Suprapubic skin (tissue), 3 donors: ENCODE measurements around the gene ACOT7.

Experiments used
- CTCF ChIP-seq, 2 donors: fragments of 200-600 bp in 1 of 2; fragments of 450-650 bp in 1 of 2; sonication (generic) in 1 of 2; IDR thresholded peaks; one replicate each; pipeline ENCODE4 v1.5.1; 2016 to 2019; ENCODE audit warnings: antibody characterized with exemption in 2 of 2, mild to moderate bottlenecking in 1 of 2, moderate library complexity in 1 of 2
- POLR2A ChIP-seq, 2 donors: fragments of 450-650 bp; IDR thresholded peaks; one replicate each; pipeline ENCODE4 v1.6.1; 2017; ENCODE audit warnings: antibody characterized with exemption in 2 of 2, mild to moderate bottlenecking in 2 of 2, moderate library complexity in 2 of 2

DNA sequence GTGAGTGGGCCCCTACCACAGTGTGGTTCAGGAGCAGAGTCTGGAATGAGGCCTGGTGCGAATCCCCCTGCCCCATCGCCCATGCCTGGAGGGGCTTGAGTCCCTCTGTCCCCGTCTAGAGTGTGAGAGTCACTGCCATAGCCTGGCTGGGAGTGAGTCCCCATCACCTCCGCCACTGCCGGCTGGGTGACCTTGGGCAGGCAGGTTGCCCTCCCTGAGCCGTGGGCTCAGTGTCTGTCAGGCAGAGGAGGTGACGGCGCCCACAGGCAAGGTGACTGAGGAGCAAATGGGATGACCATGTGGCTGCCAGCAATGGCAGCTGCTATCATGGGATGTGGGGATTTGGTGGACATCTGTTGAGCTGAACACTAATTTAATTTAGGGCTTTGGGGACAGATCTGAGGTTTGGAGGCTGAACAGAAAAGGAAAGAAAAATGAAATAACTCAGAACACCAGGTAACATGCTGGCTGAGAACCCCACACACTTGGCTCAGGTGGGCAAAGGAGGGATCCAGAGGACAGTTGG, 94.6 kb downstream of the ACOT7 start:
- no peak for TF ChIP-seq POLR2A (IDR thresholded peaks at IDR 0.05)
- no peak for TF ChIP-seq CTCF (IDR thresholded peaks at IDR 0.05)
